GM12878 (cell line): ENCODE results near the gene SORCS2. TPM values are rescaled to one million over a fixed set of nuclear protein-coding genes. Genes with fewer than 3 reads are reported as not detected.

Experiments used
- ATAC-seq: fragments of 200-7000 bp; cut with Tn5 transposase; 3 replicates; pipeline ENCODE4 v1.9.1; 2020; ENCODE audit warnings: mild to moderate bottlenecking, moderate library complexity
- BruUV-seq: library from RNA; stranded (reverse); fragments of 400-500 nt; replicated peaks from 2 replicates; lab custom pipeline; 2021; lab: Mats Ljungman, UMichigan
- CTCF ChIA-PET: fragments of 300-600 bp; sonication (Branson Sonifier 250); formaldehyde crosslinking; extraction: SDS; loops from one replicate; lab custom pipeline; 2021; ENCODE audit warnings: inconsistent platforms; lab: Yijun Ruan, JAX
- POLR2A ChIA-PET: fragments of 350-600 bp; formaldehyde crosslinking; extraction: SDS; loops from one replicate; lab custom pipeline; 2021; ENCODE audit warnings: inconsistent platforms; lab: Charles Lee
- RAD21 ChIA-PET: fragments of 300-600 bp; sonication (Branson Sonifier 250); formaldehyde crosslinking; loops from one replicate; lab custom pipeline; 2023; ENCODE audit warnings: antibody characterized with exemption; ENCODE audit not compliant: unreplicated experiment; lab: Charles Lee
- SMC1A ChIA-PET: fragments of 300-600 bp; sonication (Branson Sonifier 250); formaldehyde crosslinking; loops from one replicate; lab custom pipeline; 2023; ENCODE audit not compliant: unreplicated experiment, uncharacterized antibody; lab: Charles Lee
- DNase-seq: peaks from one replicate; pipeline ENCODE4 v3.0.0-alpha.2; 2011; ENCODE audit warnings: low read depth, low spot score
- FAIRE-seq: peaks from 3 replicates; lab custom pipeline; 2011; peaks lifted over from hg19 to GRCh38; lab: Jason Lieb, UNC
- H2AFZ ChIP-seq: 2 replicates; pipeline ENCODE4 v1.6.0; 2011; ENCODE audit warnings: low read depth, low read length, control low read depth; ENCODE audit not compliant: control insufficient read depth
- H3K27ac ChIP-seq: 2 replicates; pipeline ENCODE4 v1.5.1; 2011; ENCODE audit warnings: control low read depth; ENCODE audit not compliant: control insufficient read depth, insufficient read depth
- H3K27me3 ChIP-seq, 2 experiments: replicated peaks in 1 of 2; 2 replicates each; pipeline versions ENCODE4 v1.6.0 to v1.6.1; 2011; ENCODE audit warnings: low read length in 1 of 2; ENCODE audit not compliant: control insufficient read depth in 2 of 2, insufficient read depth in 2 of 2
- H3K36me3 ChIP-seq, 2 experiments: 2 replicates each; pipeline ENCODE4 v1.5.1; 2011; ENCODE audit warnings: low read length in 1 of 2; ENCODE audit not compliant: control insufficient read depth in 2 of 2, insufficient read depth in 2 of 2
- H3K4me1 ChIP-seq: 2 replicates; pipeline ENCODE4 v1.6.1; 2011; ENCODE audit warnings: mild to moderate bottlenecking, low read length, moderate library complexity, mixed read lengths; ENCODE audit not compliant: control insufficient read depth, insufficient read depth
- H3K4me2 ChIP-seq: 2 replicates; pipeline ENCODE4 v1.6.0; 2011; ENCODE audit warnings: control low read depth; ENCODE audit not compliant: control insufficient read depth, insufficient read depth
- H3K4me3 ChIP-seq: fragments of 200-600 bp; sonication (generic); 2 replicates; pipeline ENCODE4 v1.5.1; 2016
- H3K79me2 ChIP-seq: 2 replicates; pipeline ENCODE4 v1.6.0; 2011; ENCODE audit warnings: low read length; ENCODE audit not compliant: control insufficient read depth, insufficient read depth
- H3K9ac ChIP-seq: 2 replicates; pipeline ENCODE4 v1.8.0; 2011; ENCODE audit warnings: low read length, control low read depth, mixed read lengths; ENCODE audit not compliant: control insufficient read depth, insufficient read depth
- H3K9me3 ChIP-seq: replicated peaks from 3 replicates; pipeline ENCODE4 v1.5.1; 2011; ENCODE audit warnings: mild to moderate bottlenecking, low read length; ENCODE audit not compliant: control insufficient read depth, insufficient read depth
- H4K20me1 ChIP-seq: 2 replicates; pipeline ENCODE4 v1.6.0; 2011; ENCODE audit not compliant: control insufficient read depth, insufficient read depth
- BCL11A ChIP-seq: IDR thresholded peaks from 2 replicates; pipeline ENCODE4 v1.6.1; 2011; ENCODE audit warnings: low read depth, low read length
- CEBPB ChIP-seq, 2 experiments: fragments of 150-350 bp in 1 of 2; IDR thresholded peaks; 2 replicates each; pipeline ENCODE4 v1.6.1; 2012 to 2014; ENCODE audit warnings: low read depth in 2 of 2, low read length in 2 of 2, borderline replicate concordance in 1 of 2, inconsistent platforms in 1 of 2
- ETV6 ChIP-seq, 2 experiments: fragments of 450-650 bp in 1 of 2; IDR thresholded peaks in 1 of 2; conservative IDR thresholded peaks in 1 of 2; 2 replicates each; pipeline ENCODE4 v1.6.1; 2014; ENCODE audit warnings: antibody characterized with exemption in 1 of 2, borderline replicate concordance in 1 of 2, low read depth in 1 of 2, mild to moderate bottlenecking in 1 of 2, moderate library complexity in 1 of 2
- NR2F1 ChIP-seq: fragments of 450-650 bp; conservative IDR thresholded peaks from 2 replicates; pipeline ENCODE4 v1.6.1; 2017; ENCODE audit warnings: mild to moderate bottlenecking
- NRF1 ChIP-seq: conservative IDR thresholded peaks from 2 replicates; pipeline ENCODE4 v1.6.1; 2011; ENCODE audit warnings: mild to moderate bottlenecking, low read depth, low read length, improper control_type of control experiment
- PBX3 ChIP-seq: IDR thresholded peaks from 2 replicates; pipeline ENCODE4 v1.6.1; 2011; ENCODE audit warnings: mild to moderate bottlenecking, low read depth, low read length, moderate library complexity; ENCODE audit not compliant: insufficient replicate concordance
- RFX5 ChIP-seq: IDR thresholded peaks from 2 replicates; pipeline ENCODE4 v1.6.1; 2011; ENCODE audit warnings: low read depth, low read length, improper control_type of control experiment
- SMC3 ChIP-seq: IDR thresholded peaks from 2 replicates; pipeline ENCODE4 v1.6.1; 2011; ENCODE audit warnings: low read length, improper control_type of control experiment, borderline replicate concordance
- SREBF2 ChIP-seq: IDR thresholded peaks from 2 replicates; pipeline ENCODE4 v1.6.1; 2012; ENCODE audit warnings: mild to moderate bottlenecking, low read length
- YY1 ChIP-seq: IDR thresholded peaks from 2 replicates; pipeline ENCODE4 v1.6.1; 2011; ENCODE audit warnings: low read depth, mild to moderate bottlenecking, low read length
- ZNF384 ChIP-seq: IDR thresholded peaks from 2 replicates; pipeline ENCODE4 v1.6.1; 2012; ENCODE audit warnings: low read depth, mild to moderate bottlenecking, low read length, improper control_type of control experiment, borderline replicate concordance
- WGBS: methylation state at CpG from one replicate; pipeline ENCODE4 v1.1.6; 2016; ENCODE audit warnings: low lambda C conversion rate; ENCODE audit not compliant: insufficient replicate concordance, insufficient coverage; ENCODE audit errors: missing lambda C conversion rate; 5-methylcytosine and 5-hydroxymethylcytosine counted together
- in situ Hi-C: fragments of 300-500 bp; cut with MboI; formaldehyde crosslinking; loops from 9 replicates; pipeline ENCODE4 v1.14.3; 2018; ENCODE audit warnings: mixed read lengths
- intact Hi-C: fragments of 100-400 bp; cut with micrococcal nuclease; formaldehyde crosslinking; loops from one replicate; pipeline ENCODE4 v1.14.2; 2022; ENCODE audit not compliant: unreplicated experiment
- polyA plus RNA-seq, 11 experiments: library from polyadenylated mRNA; depleted of rRNA in 4 of 11; unstranded in 6 of 11; stranded (reverse) in 5 of 11; fragments of >200 nt; fragmentation: Nextera tagmentation in 4 of 11; fragmentation: Illumina TruSeq in 1 of 11; extraction: Ambion mirVana in 4 of 11; extraction: Trizol in 1 of 11; gene quantifications; 1 replicate in 1 of 11; 2 replicates in 10 of 11; pipeline versions ENCODE4 v1.2.1 to v1.2.3, GENCODE V29; 2011 to 2016; ENCODE audit warnings: inconsistent platforms in 2 of 11, missing spikeins in 2 of 11, low read depth in 1 of 11
- total RNA-seq, 4 experiments: library from RNA; depleted of rRNA in 3 of 4; stranded (reverse); fragments of >200 nt in 3 of 4; fragmentation: Illumina TruSeq in 1 of 4; extraction: Trizol in 1 of 4; gene quantifications; 2 replicates each; pipeline versions ENCODE4 v1.2.1 to v1.2.3, GENCODE V29; 2013 to 2021

SORCS2 gene
- total and polyA plus RNA-seq, 10 of the 15 experiments (the other 5 are each of a cell fraction or from before 2014, with no cell fraction given): 0.01 to 0.15 (median 0.05) TPM; not detected in 5

- no peak overlapping the region for H2AFZ ChIP-seq
- no peaks in the 10 kb centered on the region for H3K4me1 ChIP-seq
- TF ChIP-seq NRF1: no peak
- no peak for TF ChIP-seq YY1
- TF ChIP-seq RFX5: no peak
- TF ChIP-seq ZNF384: no peak
- TF ChIP-seq ETV6 (conservative IDR thresholded peaks at IDR 0.05 in 1 of 2, IDR thresholded peaks at IDR 0.05 in 1 of 2; ENCODE audit: borderline replicate concordance in 1 of 2, low read depth in 1 of 2): no peak
- TF ChIP-seq BCL11A: no peak
- no peak for TF ChIP-seq CEBPB (IDR thresholded peaks at IDR 0.05; ENCODE audit: borderline replicate concordance in 1 of 2, low read depth in 2 of 2, low read length in 2 of 2)
- TF ChIP-seq NR2F1: no peak
- no peak for TF ChIP-seq SREBF2
- TF ChIP-seq SMC3: no peak
- TF ChIP-seq PBX3: no peak
- no TSS peak for BruUV-seq
- ChIA-PET CTCF (no interaction called here), RAD21 (no interaction called here), SMC1A (no interaction called here), POLR2A (no interaction called here)
- in situ Hi-C loops: no loop called here
- ATAC-seq (no peak), DNase-seq (no peak), FAIRE-seq (no peak)
- no peak overlapping the region for H3K9ac ChIP-seq
- peaks cover 0 to 3% of the 10 kb centered on the region in 2 experiments for H3K27me3 ChIP-seq
- intact Hi-C loops: no loop called here
- no peaks in the 10 kb centered on the region for H4K20me1 ChIP-seq
- 48% methylated on average over 9 of the region's 9 CpGs for WGBS
- H3K27ac ChIP-seq: no peak overlapping the region
- H3K4me3 ChIP-seq: no peak overlapping the region
- no peak overlapping the region for H3K4me2 ChIP-seq
- H3K36me3 ChIP-seq: no peaks in the 10 kb centered on the region
- H3K9me3 ChIP-seq: no peaks in the 10 kb centered on the region
- H3K79me2 ChIP-seq: no peaks in the 10 kb centered on the region
These were observed 30.2 kb downstream of the SORCS2 start for GRCh38 chr4:7222521-7222920.
